ENCODE measurements around the gene MTCH2.
"Not testable (repeated sequence)": the region's sequence is repeated elsewhere in the genome, so short reads cannot be mapped to it uniquely, and the experiment has no call there.

The MTCH2 gene

DNA sequence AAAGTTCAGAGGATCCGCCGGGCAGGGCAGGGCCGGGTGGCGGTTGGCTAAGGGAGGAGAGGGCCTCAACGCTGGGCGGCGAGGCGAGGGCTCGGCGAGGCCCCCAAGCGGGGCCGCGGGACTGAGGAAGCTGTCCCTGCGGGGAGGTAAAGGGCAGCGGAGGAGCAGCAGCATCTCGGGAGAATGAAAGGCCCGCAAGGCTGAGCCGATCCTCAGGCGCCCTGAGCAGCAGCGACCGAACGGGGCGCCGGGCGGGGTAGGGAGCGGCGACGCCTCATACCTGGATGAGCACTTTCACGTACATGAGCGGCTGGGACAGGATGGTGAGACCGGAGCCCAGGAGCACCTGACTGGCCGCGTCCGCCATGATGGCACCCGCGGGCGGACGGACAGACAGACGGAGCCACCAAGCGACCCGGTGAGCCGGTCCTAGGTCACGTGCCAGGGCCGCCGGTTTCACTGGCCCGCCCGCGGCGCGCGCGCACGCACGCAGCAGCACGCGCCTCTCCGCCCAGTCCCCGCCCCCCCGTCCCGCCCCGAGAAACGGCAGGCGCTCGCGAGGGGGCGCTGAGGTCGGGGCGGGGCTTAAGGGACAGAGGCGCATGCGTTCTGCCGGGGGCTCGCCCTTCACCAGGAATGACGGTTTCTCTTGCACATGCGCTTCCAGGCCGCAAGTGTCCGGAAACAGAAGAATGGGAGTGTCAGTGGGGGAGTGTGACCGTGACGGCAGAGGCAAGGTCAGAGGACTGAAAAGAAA, at the start of gene MTCH2:
TSS of gene MTCH2 (minus strand) at position 461 of the 757 bp plus-strand sequence. CDS start at position 367, 94 bp downstream.
- FAIRE-seq (peak; percentile 84), DNase-seq (ENCODE audit: insufficient read length, low spot score) (peak; percentile 97)
- peak; percentile 94 for TF ChIP-seq POLR2A (IDR thresholded peaks at IDR 0.05; ENCODE audit: low read depth, low read length)

DNA sequence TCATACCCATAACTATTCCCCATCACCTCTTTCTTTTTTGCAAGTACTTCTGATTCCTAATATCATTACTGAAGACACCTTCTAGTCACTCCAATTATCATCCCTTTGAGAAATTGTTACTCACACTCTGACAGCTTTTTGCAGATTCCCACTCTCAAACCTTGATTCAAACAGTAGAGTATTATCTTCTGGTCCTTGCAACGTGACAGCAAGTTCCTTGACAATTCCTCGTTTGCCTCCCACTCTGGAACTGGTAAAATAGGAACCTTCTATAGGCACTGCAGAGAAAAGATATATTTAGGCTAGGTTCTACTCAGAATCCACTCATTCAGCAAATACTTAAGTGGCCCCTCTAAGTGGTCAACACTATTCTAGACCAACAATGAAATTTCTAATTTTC, 49.6 kb upstream of the MTCH2 start:
- TF ChIP-seq POLR2A (IDR thresholded peaks at IDR 0.05; ENCODE audit: low read depth, low read length) = no peak
- FAIRE-seq = no peak
- no peak for DNase-seq (ENCODE audit: insufficient read length, low spot score)

DNA sequence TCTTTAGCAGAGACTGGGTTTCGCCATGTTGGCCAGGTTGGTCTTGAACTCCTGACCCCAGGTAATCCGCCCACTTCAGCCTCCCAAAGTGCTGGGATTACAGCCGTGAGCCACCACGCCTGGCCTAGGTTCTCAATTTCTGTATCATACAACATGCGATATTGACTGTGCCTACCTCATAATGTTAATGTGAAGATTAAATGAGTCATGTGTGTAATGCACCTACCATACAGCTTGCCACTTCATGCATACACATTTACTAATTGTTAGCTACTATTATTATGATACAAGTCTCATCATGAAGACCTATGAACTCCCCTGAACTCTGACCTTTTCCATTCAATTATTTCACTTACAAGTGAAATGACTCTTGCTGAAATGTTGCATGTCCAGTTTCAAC, 47.1 kb upstream of the MTCH2 start:
- no peak for FAIRE-seq
- no peak for TF ChIP-seq POLR2A (IDR thresholded peaks at IDR 0.05; ENCODE audit: low read depth, low read length)
- DNase-seq (ENCODE audit: insufficient read length, low spot score) = no peak

DNA sequence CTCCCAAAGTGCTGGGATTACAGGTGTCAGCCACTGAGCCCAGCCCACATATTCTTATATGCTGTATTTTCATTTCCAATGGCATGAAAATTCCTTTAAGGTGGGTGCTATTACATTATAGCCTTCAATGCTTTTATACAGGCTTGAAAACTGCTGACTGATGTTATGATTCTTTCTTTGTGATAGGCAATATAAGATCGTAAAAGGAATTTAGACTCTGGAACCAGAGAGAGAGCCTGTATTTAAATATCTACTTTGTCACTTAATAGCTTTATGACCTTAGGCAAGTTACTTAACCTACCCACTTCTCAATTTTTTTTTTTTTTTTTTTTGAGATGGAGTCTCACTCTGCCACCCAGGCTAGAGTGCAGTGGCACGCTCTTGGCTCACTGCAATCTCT, 46.6 kb upstream of the MTCH2 start:
- no peak for DNase-seq (ENCODE audit: insufficient read length, low spot score)
- TF ChIP-seq POLR2A (IDR thresholded peaks at IDR 0.05; ENCODE audit: low read depth, low read length) = no peak
- FAIRE-seq = no peak

DNA sequence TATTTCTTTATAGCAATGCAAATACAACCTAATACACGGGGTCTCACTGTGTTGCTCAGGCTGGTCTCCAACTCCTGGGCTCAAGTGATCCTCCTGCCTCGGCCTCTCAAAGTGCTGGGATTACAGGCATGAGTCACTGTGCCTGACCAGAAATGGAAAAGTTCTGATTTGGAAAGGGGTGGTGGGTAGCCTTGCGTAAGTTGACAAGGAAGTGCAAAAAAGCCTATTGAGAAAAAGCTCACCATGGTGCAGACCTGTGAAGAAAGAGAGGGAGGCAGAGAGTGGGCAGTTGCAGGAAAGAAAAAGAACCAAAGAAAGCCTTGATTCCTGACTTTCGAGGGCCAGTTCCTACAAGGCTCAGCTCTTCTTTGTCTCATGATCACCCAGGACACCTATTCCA, 45.8 kb upstream of the MTCH2 start:
- no peak for TF ChIP-seq POLR2A (IDR thresholded peaks at IDR 0.05; ENCODE audit: low read depth, low read length)
- DNase-seq (ENCODE audit: insufficient read length, low spot score) (no peak), FAIRE-seq (no peak)

DNA sequence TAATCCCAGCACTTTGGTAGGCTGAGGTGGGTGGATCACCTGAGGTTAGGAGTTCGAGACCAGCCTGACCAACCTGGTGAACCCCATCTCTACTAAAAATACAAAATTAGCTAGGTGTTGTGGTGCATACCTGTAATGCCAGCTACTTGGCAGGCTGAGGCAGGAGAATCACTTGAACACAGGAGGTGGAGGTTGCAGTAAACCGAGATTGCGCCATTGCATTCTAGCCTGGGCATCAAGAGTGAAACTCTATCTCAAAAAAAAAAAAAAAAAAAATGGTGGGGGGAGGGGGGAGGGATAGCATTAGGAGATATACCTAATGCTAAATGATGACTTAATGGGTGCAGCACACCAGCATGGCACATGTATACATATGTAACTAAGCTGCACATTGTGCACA, 44.3 kb upstream of the MTCH2 start:
- DNase-seq (ENCODE audit: insufficient read length, low spot score); FAIRE-seq: not testable (repeated sequence)

DNA sequence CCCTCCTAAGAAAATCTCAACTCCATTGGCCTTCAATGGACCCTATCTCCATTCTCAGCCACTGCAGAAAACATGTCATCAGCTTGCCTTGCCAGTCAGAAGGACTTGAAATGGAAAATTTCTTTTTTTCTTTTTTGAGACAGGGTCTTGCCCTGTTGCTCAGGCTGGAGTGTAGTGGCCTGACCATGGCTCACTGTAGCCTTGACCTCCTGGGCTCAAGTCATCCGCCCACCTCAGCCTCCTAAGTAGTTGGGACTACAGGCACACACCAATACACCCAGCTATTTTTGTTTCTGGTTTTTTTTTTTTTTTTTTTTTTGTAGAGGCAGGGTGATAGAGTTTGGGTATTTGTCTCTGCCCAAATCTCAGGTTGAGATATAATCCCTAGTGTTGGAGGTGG, 43.8 kb upstream of the MTCH2 start:
- FAIRE-seq (no peak), DNase-seq (ENCODE audit: insufficient read length, low spot score) (no peak)
- TF ChIP-seq POLR2A (IDR thresholded peaks at IDR 0.05; ENCODE audit: low read depth, low read length) = no peak

DNA sequence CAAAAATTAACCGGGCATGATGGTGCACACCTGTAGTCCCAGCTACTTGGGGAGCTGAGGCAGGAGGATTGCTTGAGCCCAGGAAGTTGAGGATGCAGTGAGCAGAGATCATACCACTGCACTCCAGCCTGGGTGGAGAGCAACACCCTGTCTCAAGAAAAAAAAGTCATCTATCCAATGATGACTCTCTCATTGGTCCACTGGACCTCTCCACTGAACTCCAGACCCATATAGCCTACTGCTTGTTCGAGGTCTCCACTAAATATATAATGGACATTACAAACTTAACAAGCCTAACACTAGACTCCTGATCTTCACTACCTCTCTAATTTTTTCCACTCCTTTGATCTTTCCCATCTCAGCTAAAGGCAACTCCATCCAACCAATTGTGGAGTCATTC, 33.5 kb upstream of the MTCH2 start:
- no peak for TF ChIP-seq POLR2A (IDR thresholded peaks at IDR 0.05; ENCODE audit: low read depth, low read length)
- DNase-seq (ENCODE audit: insufficient read length, low spot score) (no peak), FAIRE-seq (no peak)

DNA sequence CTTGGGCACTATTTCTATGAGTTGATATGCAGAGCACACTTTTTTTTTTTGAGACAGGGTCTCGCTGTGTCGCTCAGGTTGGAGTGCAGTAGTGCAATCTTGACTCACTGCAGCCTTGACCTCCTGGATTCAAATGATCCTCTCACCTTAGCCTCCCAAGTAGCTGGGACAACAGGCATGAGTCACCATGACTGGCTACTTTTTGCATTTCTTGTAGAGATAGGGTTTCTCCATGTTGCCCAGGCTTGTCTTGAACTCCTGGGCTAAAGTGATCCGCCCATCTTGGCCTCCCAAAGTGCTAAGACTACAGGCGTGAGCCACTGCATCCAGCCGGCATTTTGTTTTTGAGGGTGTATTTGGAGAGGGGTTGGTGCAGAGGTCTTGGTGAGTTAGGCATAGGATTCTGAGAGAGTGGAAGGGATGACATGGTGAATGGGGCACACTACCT, 29.9 kb upstream of the MTCH2 start:
- DNase-seq (ENCODE audit: insufficient read length, low spot score) (no peak), FAIRE-seq (no peak)
- TF ChIP-seq POLR2A (IDR thresholded peaks at IDR 0.05; ENCODE audit: low read depth, low read length) = no peak

DNA sequence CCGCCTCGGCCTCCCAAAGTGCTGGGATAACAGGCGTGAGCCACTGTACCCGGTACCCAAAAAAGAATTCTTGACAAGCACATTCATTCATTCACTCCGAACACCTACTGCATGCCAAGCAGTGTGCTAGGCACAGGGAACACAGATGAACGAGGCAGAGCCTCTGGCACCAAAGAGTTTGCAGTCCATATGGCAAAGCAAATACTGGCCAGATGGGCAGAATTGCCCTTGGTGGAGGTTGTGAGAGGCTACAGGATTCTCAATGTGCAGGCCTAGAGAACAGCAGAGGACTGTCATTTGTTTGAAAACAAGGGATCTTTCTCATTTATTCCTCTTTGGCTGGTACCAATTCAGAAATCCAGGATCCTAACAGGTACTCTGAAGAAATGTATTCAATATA, 27.5 kb upstream of the MTCH2 start:
- no peak for FAIRE-seq
- no peak for DNase-seq (ENCODE audit: insufficient read length, low spot score)
- TF ChIP-seq POLR2A (IDR thresholded peaks at IDR 0.05; ENCODE audit: low read depth, low read length) = no peak

DNA sequence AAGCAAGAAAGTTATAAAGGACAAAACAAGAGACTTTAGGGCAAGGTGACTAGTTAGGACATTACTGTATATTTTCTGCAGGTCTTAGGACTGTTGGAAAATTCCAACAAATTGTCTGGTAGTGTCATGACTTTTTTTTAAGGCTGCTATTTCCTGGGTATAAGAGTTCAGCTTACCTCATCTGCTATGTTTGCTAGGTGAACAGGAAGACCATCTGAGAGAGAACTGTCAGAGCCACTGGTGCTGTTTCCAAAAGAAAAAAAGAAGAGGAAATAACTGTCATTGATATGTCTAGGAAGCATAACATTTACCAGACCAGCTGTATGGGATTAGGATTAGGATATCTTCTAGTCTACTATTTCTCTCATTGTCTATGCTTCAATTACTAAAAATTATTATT, 26.3 kb upstream of the MTCH2 start:
- FAIRE-seq = no peak
- no peak for TF ChIP-seq POLR2A (IDR thresholded peaks at IDR 0.05; ENCODE audit: low read depth, low read length)
- no peak for DNase-seq (ENCODE audit: insufficient read length, low spot score)

DNA sequence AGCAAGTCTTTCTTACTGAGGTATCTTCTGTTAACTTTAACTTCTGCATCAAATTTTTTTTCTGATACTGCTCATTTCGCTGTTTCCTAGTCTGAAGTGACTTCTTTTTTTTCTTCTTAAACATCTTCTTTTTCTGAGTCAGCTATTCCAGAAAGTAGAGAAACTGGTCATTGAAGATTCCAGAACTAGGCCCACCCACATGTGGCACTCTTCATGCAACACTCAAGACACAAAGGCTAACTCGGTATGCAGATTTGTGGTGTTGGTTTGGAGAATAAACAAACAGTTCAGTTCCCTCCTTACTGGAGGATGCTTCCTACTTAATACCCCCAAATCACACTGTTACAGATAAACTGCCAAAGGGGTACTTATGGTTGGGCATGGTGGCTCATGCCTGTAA, 25.2 kb upstream of the MTCH2 start:
- TF ChIP-seq POLR2A (IDR thresholded peaks at IDR 0.05; ENCODE audit: low read depth, low read length) = no peak
- no peak for FAIRE-seq
- no peak for DNase-seq (ENCODE audit: insufficient read length, low spot score)

DNA sequence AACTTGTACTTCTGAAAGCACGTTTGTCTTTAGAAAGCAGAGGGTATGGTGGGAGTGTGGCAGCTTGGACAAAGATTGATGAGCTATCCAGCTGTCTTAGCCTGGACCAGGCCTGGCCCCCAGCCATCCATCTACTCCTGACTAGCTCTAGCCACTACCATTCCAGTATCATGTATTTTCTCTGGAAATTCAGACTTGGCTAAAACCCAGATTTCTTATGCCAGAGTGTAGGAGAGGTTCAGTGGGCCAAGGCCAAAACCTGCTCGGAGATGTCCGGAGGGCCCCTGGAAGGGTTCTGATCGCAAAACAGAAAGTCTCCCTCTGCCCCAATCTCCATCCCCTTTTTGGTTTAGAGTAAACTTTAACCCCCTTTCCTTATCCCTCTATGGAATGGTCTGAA, 24.8 kb upstream of the MTCH2 start:
- no peak for TF ChIP-seq POLR2A (IDR thresholded peaks at IDR 0.05; ENCODE audit: low read depth, low read length)
- DNase-seq (ENCODE audit: insufficient read length, low spot score) (no peak), FAIRE-seq (no peak)

DNA sequence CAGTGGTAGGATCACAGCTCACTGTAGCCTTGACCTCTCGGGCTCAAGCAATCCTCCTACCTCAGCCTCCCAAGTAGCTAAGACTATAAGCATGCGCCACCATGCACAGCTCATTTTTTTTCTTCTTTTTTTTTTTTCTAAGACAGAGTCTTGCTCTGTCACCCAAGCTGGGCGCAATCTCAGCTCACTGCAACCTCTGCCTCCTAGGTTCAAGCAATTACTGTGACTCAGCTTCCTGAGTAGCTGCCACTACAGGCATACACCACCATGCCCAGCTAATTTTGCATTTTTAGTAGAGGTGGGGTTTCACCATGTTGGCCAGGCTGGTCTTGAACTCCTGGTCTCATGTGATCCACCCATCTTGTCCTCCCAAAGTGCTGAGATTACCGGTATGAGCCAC, 22.6 kb upstream of the MTCH2 start:
- peak; percentile 64 for FAIRE-seq
- DNase-seq (ENCODE audit: insufficient read length, low spot score) = not testable (repeated sequence)

DNA sequence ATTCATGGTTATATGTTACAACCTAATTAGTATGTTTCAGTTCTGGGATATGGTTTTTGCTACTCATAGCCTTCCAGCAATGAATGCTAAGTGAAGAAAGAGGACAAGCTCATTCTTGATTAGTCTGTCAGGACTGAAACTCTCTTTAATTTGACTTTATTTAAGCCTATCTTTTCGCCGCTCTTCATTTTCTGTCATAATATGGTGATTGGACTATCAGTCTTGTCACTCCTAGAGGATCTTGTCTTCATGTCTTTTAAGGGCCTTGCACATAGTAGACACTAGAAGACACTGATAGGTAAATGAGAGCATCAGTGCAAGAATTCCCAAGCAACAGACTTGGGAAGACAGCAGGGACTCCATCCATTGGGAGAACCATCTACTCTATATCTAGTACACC, 18.9 kb upstream of the MTCH2 start:
- FAIRE-seq (no peak), DNase-seq (ENCODE audit: insufficient read length, low spot score) (no peak)
- TF ChIP-seq POLR2A (IDR thresholded peaks at IDR 0.05; ENCODE audit: low read depth, low read length) = no peak

DNA sequence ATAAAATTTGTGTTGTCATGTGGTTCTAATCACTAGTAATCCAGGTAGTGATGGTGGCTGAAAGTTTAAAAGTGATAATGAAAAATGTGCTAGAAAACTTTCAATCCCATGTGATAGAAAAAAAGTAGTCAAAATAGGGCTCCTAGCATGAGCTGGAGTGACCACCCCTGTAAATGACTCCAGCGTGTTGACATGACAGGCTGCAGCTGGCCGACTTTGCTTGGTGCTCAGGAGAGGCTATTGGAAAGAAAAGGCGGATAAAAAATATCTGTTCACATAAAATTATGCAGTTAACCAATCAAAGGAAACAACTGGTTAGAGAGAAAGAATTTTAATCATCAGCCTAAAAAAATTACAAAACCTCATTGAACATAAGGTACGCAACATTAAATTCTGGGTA, 16.9 kb upstream of the MTCH2 start:
- DNase-seq (ENCODE audit: insufficient read length, low spot score) (no peak), FAIRE-seq (no peak)
- no peak for TF ChIP-seq POLR2A (IDR thresholded peaks at IDR 0.05; ENCODE audit: low read depth, low read length)
